IMR-90 (cell line): ENCODE data around the gene SLTM. TPM values are rescaled to one million over a fixed set of nuclear protein-coding genes. Genes with fewer than 3 reads are reported as not detected.
A peak's percentile ranks its signal among the peaks of the same experiment; 100 is the strongest.

Source experiments
- ATAC-seq: fragments of 200-7000 bp; cut with Tn5 transposase; 2 replicates; pipeline ENCODE4 v1.9.1; 2020; ENCODE audit warnings: low read depth, mild to moderate bottlenecking, moderate library complexity
- BruUV-seq: library from RNA; stranded (reverse); fragments of 400-500 nt; replicated peaks from 2 replicates; lab custom pipeline; 2021; lab: Mats Ljungman, UMichigan
- CTCF ChIA-PET: fragments of 300-600 bp; formaldehyde crosslinking; extraction: SDS; loops from one replicate; lab custom pipeline; 2021; ENCODE audit warnings: antibody characterized with exemption; lab: Yijun Ruan, JAX
- POLR2A ChIA-PET: fragments of 300-600 bp; sonication (Branson Sonifier 250); formaldehyde crosslinking; loops from one replicate; lab custom pipeline; 2022; ENCODE audit warnings: antibody characterized with exemption; ENCODE audit not compliant: unreplicated experiment; lab: Charles Lee
- DNase-seq: peaks from one replicate; pipeline ENCODE4 v3.0.0; 2013
- H2AFZ ChIP-seq: replicated peaks from 2 replicates; pipeline ENCODE3; 2013; ENCODE audit warnings: low read length, mild to moderate bottlenecking; ENCODE audit not compliant: poor library complexity
- H2AK5ac ChIP-seq: 2 replicates; pipeline ENCODE4 v1.6.1; 2013; ENCODE audit warnings: low read depth, low read length, inconsistent platforms
- H2AK9ac ChIP-seq: replicated peaks from 2 replicates; pipeline ENCODE3; 2013; ENCODE audit warnings: mild to moderate bottlenecking, low read depth, low read length, moderate library complexity; ENCODE audit not compliant: poor library complexity
- H2BK120ac ChIP-seq: 2 replicates; pipeline ENCODE4 v1.6.1; 2013; ENCODE audit warnings: low read depth, low read length, inconsistent platforms
- H2BK15ac ChIP-seq: 3 replicates; pipeline ENCODE4 v1.6.1; 2013; ENCODE audit warnings: low read depth, low read length, inconsistent platforms
- H2BK20ac ChIP-seq: 2 replicates; pipeline ENCODE4 v1.6.1; 2013; ENCODE audit warnings: low read depth, mild to moderate bottlenecking, inconsistent platforms, low read length, moderate library complexity
- H2BK5ac ChIP-seq: 2 replicates; pipeline ENCODE4 v1.6.1; 2013; ENCODE audit warnings: mild to moderate bottlenecking, low read depth, low read length, inconsistent platforms; ENCODE audit not compliant: poor library complexity, severe bottlenecking
- H3K14ac ChIP-seq: replicated peaks from 2 replicates; pipeline ENCODE4 v1.6.1; 2013; ENCODE audit warnings: low read depth, low read length, inconsistent platforms
- H3K18ac ChIP-seq: 2 replicates; pipeline ENCODE4 v1.6.1; 2013; ENCODE audit warnings: low read depth, low read length, control low read depth
- H3K23ac ChIP-seq: 2 replicates; pipeline ENCODE4 v1.6.1; 2013; ENCODE audit warnings: low read depth, low read length, inconsistent platforms
- H3K27ac ChIP-seq: 2 replicates; pipeline ENCODE4 v1.5.1; 2013; ENCODE audit warnings: mild to moderate bottlenecking, control low read depth, low read length; ENCODE audit not compliant: insufficient read depth
- H3K27me3 ChIP-seq: 2 replicates; pipeline ENCODE4 v1.6.1; 2013; ENCODE audit warnings: low read length; ENCODE audit not compliant: control insufficient read depth, insufficient read depth
- H3K36me3 ChIP-seq: 2 replicates; pipeline ENCODE4 v1.6.1; 2013; ENCODE audit warnings: low read length, mixed read lengths; ENCODE audit not compliant: control insufficient read depth, insufficient read depth
- H3K4ac ChIP-seq: 2 replicates; pipeline ENCODE4 v1.6.1; 2013; ENCODE audit warnings: low read depth, low read length, inconsistent platforms
- H3K4me1 ChIP-seq: 2 replicates; pipeline ENCODE4 v1.6.1; 2013; ENCODE audit warnings: low read length, mixed read lengths; ENCODE audit not compliant: control insufficient read depth, insufficient read depth
- H3K4me2 ChIP-seq: 2 replicates; pipeline ENCODE4 v1.6.1; 2013; ENCODE audit warnings: low read depth, mild to moderate bottlenecking, control low read depth, low read length, moderate library complexity
- H3K4me3 ChIP-seq: 2 replicates; pipeline ENCODE4 v1.5.1; 2013; ENCODE audit warnings: low read depth, mild to moderate bottlenecking, control low read depth, low read length, moderate library complexity; ENCODE audit not compliant: insufficient read depth
- H3K56ac ChIP-seq: 2 replicates; pipeline ENCODE4 v1.6.1; 2013; ENCODE audit warnings: low read length, inconsistent platforms; ENCODE audit not compliant: insufficient read depth; ENCODE audit errors: extremely low read depth
- H3K79me1 ChIP-seq, 2 experiments: 2 replicates each; pipeline ENCODE4 v1.6.1; 2013; ENCODE audit warnings: low read length in 2 of 2, inconsistent platforms in 1 of 2, low read depth in 1 of 2
- H3K9ac ChIP-seq: 2 replicates; pipeline ENCODE4 v1.6.1; 2013; ENCODE audit warnings: low read depth, low read length, control low read depth
- H3K9me1 ChIP-seq: 2 replicates; pipeline ENCODE4 v1.6.1; 2013; ENCODE audit warnings: low read length, inconsistent platforms; ENCODE audit not compliant: insufficient read depth
- H3K9me3 ChIP-seq: 2 replicates; pipeline ENCODE4 v1.6.1; 2013; ENCODE audit warnings: low read length; ENCODE audit not compliant: control insufficient read depth, insufficient read depth
- H4K20me1 ChIP-seq: 2 replicates; pipeline ENCODE4 v1.6.1; 2013; ENCODE audit warnings: low read length, inconsistent platforms; ENCODE audit not compliant: insufficient read depth
- H4K5ac ChIP-seq: 2 replicates; pipeline ENCODE4 v1.6.1; 2013; ENCODE audit warnings: mild to moderate bottlenecking, low read depth, low read length, control low read depth
- H4K8ac ChIP-seq, 2 experiments: 2 replicates each; pipeline ENCODE4 v1.6.1; 2013; ENCODE audit warnings: low read depth in 2 of 2, low read length in 2 of 2, control low read depth in 1 of 2, inconsistent platforms in 1 of 2
- H4K91ac ChIP-seq: 2 replicates; pipeline ENCODE4 v1.6.1; 2013; ENCODE audit warnings: low read depth, low read length, inconsistent platforms; ENCODE audit not compliant: insufficient read depth
- BHLHE40 ChIP-seq: fragments of 150-350 bp; IDR thresholded peaks from 2 replicates; pipeline ENCODE4 v1.6.1; 2016; ENCODE audit warnings: mild to moderate bottlenecking, low read depth, low read length
- CEBPB ChIP-seq: IDR thresholded peaks from 2 replicates; pipeline ENCODE4 v1.6.1; 2012; ENCODE audit warnings: low read depth, low read length, improper control_type of control experiment
- ELK1 ChIP-seq: fragments of 150-350 bp; IDR thresholded peaks from 2 replicates; pipeline ENCODE4 v1.6.1; 2016; ENCODE audit warnings: low read depth, mild to moderate bottlenecking, low read length, moderate library complexity, borderline replicate concordance
- FOS ChIP-seq: fragments of 150-350 bp; IDR thresholded peaks from 2 replicates; pipeline ENCODE4 v1.6.1; 2016; ENCODE audit warnings: low read depth, low read length
- MAFK ChIP-seq: IDR thresholded peaks from 2 replicates; pipeline ENCODE4 v1.6.1; 2012; ENCODE audit warnings: low read depth, low read length, improper control_type of control experiment
- MAZ ChIP-seq: IDR thresholded peaks from 2 replicates; pipeline ENCODE4 v1.6.1; 2012; ENCODE audit warnings: low read depth, mild to moderate bottlenecking, low read length, improper control_type of control experiment, moderate library complexity, borderline replicate concordance
- MXI1 ChIP-seq: IDR thresholded peaks from 2 replicates; pipeline ENCODE4 v1.6.1; 2012; ENCODE audit warnings: low read depth, mild to moderate bottlenecking, low read length, moderate library complexity, borderline replicate concordance
- NFE2L2 ChIP-seq: fragments of 150-350 bp; IDR thresholded peaks from 2 replicates; pipeline ENCODE4 v1.6.1; 2016; ENCODE audit warnings: low read depth, mild to moderate bottlenecking, low read length
- RAD21 ChIP-seq: IDR thresholded peaks from 2 replicates; pipeline ENCODE4 v1.6.1; 2012; ENCODE audit warnings: low read length, improper control_type of control experiment
- RCOR1 ChIP-seq: IDR thresholded peaks from 2 replicates; pipeline ENCODE4 v1.6.1; 2012; ENCODE audit warnings: mild to moderate bottlenecking, low read length, improper control_type of control experiment; ENCODE audit not compliant: insufficient replicate concordance
- RFX5 ChIP-seq: IDR thresholded peaks from 2 replicates; pipeline ENCODE4 v1.8.0; 2012; ENCODE audit warnings: low read depth, mild to moderate bottlenecking, low read length, moderate library complexity
- SMC3 ChIP-seq: fragments of 150-350 bp; IDR thresholded peaks from 2 replicates; pipeline ENCODE4 v1.6.1; 2016; ENCODE audit warnings: low read depth, mild to moderate bottlenecking, antibody characterized with exemption, low read length, moderate library complexity
- USF2 ChIP-seq: fragments of 150-350 bp; IDR thresholded peaks from 2 replicates; pipeline ENCODE4 v1.6.1; 2017; ENCODE audit warnings: mild to moderate bottlenecking, antibody characterized with exemption, low read length, low read depth
- WGBS, 2 experiments: methylation state at CpG; one replicate each; pipeline versions ENCODE4 v1.1.5 to v1.1.7; 2013; ENCODE audit warnings: missing lambda C conversion rate in 2 of 2; ENCODE audit not compliant: insufficient read length in 1 of 2; ENCODE audit errors: extremely low coverage in 2 of 2; 5-methylcytosine and 5-hydroxymethylcytosine counted together
- dilution Hi-C: fragments of 300-500 bp; cut with HindIII; formaldehyde crosslinking; loops from one replicate; pipeline ENCODE4 v1.14.3; 2018; ENCODE audit warnings: low sequenced_read_pairs; ENCODE audit not compliant: unreplicated experiment
- in situ Hi-C: fragments of 300-500 bp; cut with MboI; formaldehyde crosslinking; loops from 3 replicates; pipeline ENCODE4 v1.14.3; 2019; ENCODE audit warnings: low sequenced_read_pairs, inconsistent platforms, mixed read lengths
- intact Hi-C: fragments of 100-400 bp; cut with micrococcal nuclease; formaldehyde crosslinking; loops from 2 replicates; pipeline ENCODE4 v1.10.0; 2022
- polyA plus RNA-seq, 3 experiments: library from polyadenylated mRNA; depleted of rRNA; stranded (reverse); fragments of >200 nt; gene quantifications; 2 replicates each; pipeline ENCODE4 v1.2.3, GENCODE V29; 2012; ENCODE audit warnings: low replicate concordance in 1 of 3
- total RNA-seq: library from RNA; depleted of rRNA; stranded (reverse); fragments of >200 nt; gene quantifications from 2 replicates; pipeline ENCODE4 v1.2.3, GENCODE V29; 2012

SLTM gene
- total and polyA plus RNA-seq, 2 of the 4 experiments (the other 2 are of a cell fraction): 36.0 to 57.6 TPM

- peak overlapping the region in 1 of 2 experiments; percentile 71; a peak in 2 of 4 replicates for H4K8ac ChIP-seq
- BruUV-seq: no TSS peak
- no peak overlapping the region for H3K14ac ChIP-seq
- H2AK9ac ChIP-seq: no peak overlapping the region
- H2BK5ac ChIP-seq: peak overlapping the region; percentile 18
- dilution Hi-C loops: no loop called here
- no peaks in the 10 kb centered on the region for H3K79me1 ChIP-seq
- CTCF ChIA-PET: interaction anchor here (0.6 kb wide), 1 partner anchor 1451 kb away, joined by 3 read pairs; no protein-coding TSS in a partner anchor
- no peaks in the 10 kb centered on the region; the same call in 1 of the 2 replicates for H3K9me1 ChIP-seq
- H3K9me3 ChIP-seq: no peaks in the 10 kb centered on the region
- peak; percentile 78 for ATAC-seq
- H2AFZ ChIP-seq: peak overlapping the region; percentile 18
- no peak overlapping the region for H3K4me2 ChIP-seq
- H3K23ac ChIP-seq: no peak overlapping the region
- no peak for DNase-seq
- H2BK20ac ChIP-seq: peak overlapping the region; percentile 33; the same call in 1 of the 2 replicates
- H3K4me1 ChIP-seq: no peaks in the 10 kb centered on the region; the same call in 1 of the 2 replicates
- no peak overlapping the region for H3K56ac ChIP-seq
- H3K27ac ChIP-seq: peak overlapping the region; percentile 58; the same call in 1 of the 2 replicates
- no peak overlapping the region for H4K91ac ChIP-seq
- no CpG with 5 or more reads among the region's 8 CpGs for WGBS, 2 experiments
- no peak overlapping the region for H3K4me3 ChIP-seq
- H3K36me3 ChIP-seq: no peaks in the 10 kb centered on the region
- POLR2A ChIA-PET: no interaction called here
- H3K4ac ChIP-seq: peak overlapping the region; percentile 26; the same call in 1 of the 2 replicates
- H2BK120ac ChIP-seq: peak overlapping the region; percentile 46
- in situ Hi-C loops: no loop called here
- peak overlapping the region; percentile 35; the same call in 1 of the 2 replicates for H2AK5ac ChIP-seq
- H2BK15ac ChIP-seq: no peak overlapping the region
- H3K18ac ChIP-seq: no peak overlapping the region
- H3K27me3 ChIP-seq: no peaks in the 10 kb centered on the region
- no peaks in the 10 kb centered on the region for H4K20me1 ChIP-seq
- intact Hi-C loops: no loop called here
- H4K5ac ChIP-seq: no peak overlapping the region
- H3K9ac ChIP-seq: no peak overlapping the region
- TF ChIP-seq ELK1 (no peak), SMC3 (no peak), MAFK (no peak), USF2 (no peak), MXI1 (no peak), CEBPB (no peak), RFX5 (no peak), RCOR1 (no peak), MAZ (no peak), NFE2L2 (no peak), RAD21 (no peak), BHLHE40 (no peak), FOS (no peak)
Observed at GRCh38 chr15:58962662-58963565, 29.4 kb upstream of the SLTM start.
